DOHH2 (cell line): Measurements from ENCODE around the gene VWA5B1.

Source experiments
- H3F3A ChIP-seq: fragments of 200-600 bp; sonication (generic), shearing (Covaris generic); 2 replicates; pipeline ENCODE4 v1.6.0; 2016; ENCODE audit warnings: antibody characterized with exemption, mild to moderate bottlenecking; ENCODE audit not compliant: control insufficient read depth, insufficient read depth
- H3K27ac ChIP-seq: fragments of 200-600 bp; sonication (generic); 2 replicates; pipeline ENCODE4 v1.5.1; 2014; ENCODE audit warnings: low read depth, mild to moderate bottlenecking, low read length, moderate library complexity
- H3K27me3 ChIP-seq: fragments of 200-600 bp; sonication (generic); 2 replicates; pipeline ENCODE4 v1.6.1; 2014; ENCODE audit warnings: mild to moderate bottlenecking, low read length, mixed read lengths; ENCODE audit not compliant: control insufficient read depth
- H3K36me3 ChIP-seq: fragments of 200-600 bp; sonication (generic); 2 replicates; pipeline ENCODE4 v1.6.1; 2014; ENCODE audit warnings: mild to moderate bottlenecking, low read length, moderate library complexity, mixed read lengths; ENCODE audit not compliant: control insufficient read depth
- H3K4me1 ChIP-seq: fragments of 200-600 bp; sonication (generic); 2 replicates; pipeline ENCODE4 v1.6.1; 2014; ENCODE audit warnings: mild to moderate bottlenecking, low read length, mixed read lengths; ENCODE audit not compliant: control insufficient read depth
- H3K4me2 ChIP-seq: fragments of 200-600 bp; sonication (generic); 2 replicates; pipeline ENCODE4 v1.6.0; 2014; ENCODE audit warnings: mild to moderate bottlenecking, low read length, moderate library complexity
- H3K4me3 ChIP-seq: fragments of 200-600 bp; sonication (generic); 2 replicates; pipeline ENCODE4 v1.5.1; 2014; ENCODE audit warnings: mild to moderate bottlenecking, low read length, mixed read lengths
- H3K79me2 ChIP-seq: fragments of 200-600 bp; sonication (generic); 2 replicates; pipeline ENCODE4 v1.6.1; 2014; ENCODE audit warnings: mild to moderate bottlenecking, low read length, mixed read lengths; ENCODE audit not compliant: control insufficient read depth
- H3K9me2 ChIP-seq: fragments of 200-600 bp; sonication (generic); replicated peaks from 2 replicates; pipeline ENCODE4 v1.6.1; 2014; ENCODE audit warnings: mild to moderate bottlenecking, low read length, mixed read lengths; ENCODE audit not compliant: control insufficient read depth
- H3K9me3 ChIP-seq: fragments of 200-600 bp; sonication (generic); 2 replicates; pipeline ENCODE4 v1.6.1; 2014; ENCODE audit warnings: antibody characterized with exemption, low read length, mixed read lengths; ENCODE audit not compliant: control insufficient read depth, insufficient read depth
- H4K20me1 ChIP-seq: fragments of 200-600 bp; sonication (generic); 2 replicates; pipeline ENCODE4 v1.6.0; 2014; ENCODE audit warnings: low read depth, mild to moderate bottlenecking, antibody characterized with exemption, low read length, moderate library complexity; ENCODE audit not compliant: control insufficient read depth, insufficient read depth
- CTCF ChIP-seq: fragments of 200-600 bp; sonication (generic); IDR thresholded peaks from one replicate; pipeline ENCODE4 v1.5.1; 2014; ENCODE audit warnings: antibody characterized with exemption, mild to moderate bottlenecking, low read depth, low read length; ENCODE audit not compliant: poor library complexity, severe bottlenecking
- EZH2phosphoT487 ChIP-seq: fragments of 200-600 bp; sonication (generic); IDR thresholded peaks from 2 replicates; pipeline ENCODE4 v1.6.1; 2017; ENCODE audit warnings: borderline replicate concordance, mild to moderate bottlenecking, antibody characterized with exemption, low read length, moderate library complexity, mixed read lengths

VWA5B1 gene

GRCh38 chr1:20389571-20389970, 98.9 kb downstream of the VWA5B1 start:
- Histone ChIP-seq H3K4me3 (no peak overlapping the region), H4K20me1 (no peaks in the 10 kb centered on the region), H3K27ac (no peak overlapping the region), H3K27me3 (peaks cover 42% of the 10 kb centered on the region), H3K9me2 (no peaks in the 10 kb centered on the region), H3K36me3 (no peaks in the 10 kb centered on the region), H3K4me1 (peaks cover 6% of the 10 kb centered on the region), H3K4me2 (no peak overlapping the region), H3F3A (no peaks in the 10 kb centered on the region), H3K79me2 (no peaks in the 10 kb centered on the region), H3K9me3 (peaks cover 3% of the 10 kb centered on the region; the same call in 1 of the 2 replicates)
- TF ChIP-seq CTCF (no peak), EZH2phosphoT487 (no peak)

- H3K4me1 ChIP-seq = peaks cover 2% of the 10 kb centered on the region
- H3K9me2 ChIP-seq = no peaks in the 10 kb centered on the region
- H3K36me3 ChIP-seq = no peaks in the 10 kb centered on the region
- H3K27ac ChIP-seq = no peak overlapping the region
- no peak overlapping the region for H3K4me3 ChIP-seq
- no peaks in the 10 kb centered on the region for H3K79me2 ChIP-seq
- no peak overlapping the region for H3K4me2 ChIP-seq
- no peak for TF ChIP-seq EZH2phosphoT487
- TF ChIP-seq CTCF = no peak
- no peaks in the 10 kb centered on the region for H3F3A ChIP-seq
- H3K27me3 ChIP-seq = peaks cover 30% of the 10 kb centered on the region
- H3K9me3 ChIP-seq = peaks cover 7% of the 10 kb centered on the region; the same call in 1 of the 2 replicates
- no peaks in the 10 kb centered on the region for H4K20me1 ChIP-seq
Measured at GRCh38 chr1:20390589-20391331, 100.1 kb downstream of the VWA5B1 start.

- peaks cover 9% of the 10 kb centered on the region; the same call in 1 of the 2 replicates for H3K27me3 ChIP-seq
- no peaks in the 10 kb centered on the region for H3K4me1 ChIP-seq
- H3K79me2 ChIP-seq = no peaks in the 10 kb centered on the region
- TF ChIP-seq EZH2phosphoT487 (no peak), CTCF (no peak)
- H3K4me2 ChIP-seq = no peak overlapping the region
- H3K36me3 ChIP-seq = no peaks in the 10 kb centered on the region
- no peak overlapping the region for H3K4me3 ChIP-seq
- H3K9me3 ChIP-seq = peaks cover 7% of the 10 kb centered on the region; the same call in 1 of the 2 replicates
- no peaks in the 10 kb centered on the region for H3K9me2 ChIP-seq
- H4K20me1 ChIP-seq = no peaks in the 10 kb centered on the region
- no peak overlapping the region for H3K27ac ChIP-seq
- H3F3A ChIP-seq = no peaks in the 10 kb centered on the region
Measured at GRCh38 chr1:20395255-20395654, 104.6 kb downstream of the VWA5B1 start.
